Measurements from ENCODE around the gene S1PR5. TPM values are rescaled to one million over a fixed set of nuclear protein-coding genes. Genes with fewer than 3 reads are reported as not detected.
A peak's percentile ranks its signal among the peaks of the same experiment; 100 is the strongest.

Gene S1PR5
- total RNA-seq, 1 experiment from 2014 or later = 4.4 TPM

GRCh38 chr19:10554760-10555609 is 37.7 kb upstream of the S1PR5 start:
- peaks cover 23 to 61% of the 10 kb centered on the region in 2 experiments; a peak in 3 of 4 replicates for H3K36me3 ChIP-seq (ENCODE audit: control insufficient read depth in 1 of 2, insufficient read depth in 2 of 2, low read length in 2 of 2)
- POLR2A ChIA-PET = no interaction called here

More at GRCh38 chr19:10554760-10555609, 37.7 kb upstream of the S1PR5 start:
- DNase-seq (ENCODE audit: low read depth, low spot score) (no peak), ATAC-seq (no peak)
- Histone ChIP-seq H3K4me2 (ENCODE audit: low read length) (no peak overlapping the region), H3K9me3 (ENCODE audit: control insufficient read depth in 1 of 2, insufficient read depth in 1 of 2, low read depth in 1 of 2, low read length in 2 of 2) (no peaks in the 10 kb centered on the region), H3K9me2 (ENCODE audit: insufficient read depth) (no peaks in the 10 kb centered on the region), H2AFZ (ENCODE audit: low read depth, low read length, poor library complexity, severe bottlenecking) (no peak overlapping the region), H3K9ac (ENCODE audit: low read length) (no peak overlapping the region), H4K20me1 (ENCODE audit: insufficient read depth) (no peaks in the 10 kb centered on the region), H3K27me3 (ENCODE audit: insufficient read depth, low read length) (no peaks in the 10 kb centered on the region), H3K4me1 (ENCODE audit: control insufficient read depth in 1 of 2, insufficient read depth in 2 of 2, low read length in 2 of 2) (no peaks in the 10 kb centered on the region), H3K4me3 (replicated peaks in 1 of 2; ENCODE audit: low read depth in 1 of 2, low read length in 2 of 2) (no peak overlapping the region), H3K27ac (ENCODE audit: low read depth, low read length) (no peak overlapping the region), H3K79me2 (ENCODE audit: insufficient read depth, low read length) (no peaks in the 10 kb centered on the region; the same call in 1 of the 2 replicates)
- ChIA-PET RAD21 (ENCODE audit: low non-redundant PET in 1 of 2, low total read pairs in 2 of 2, uncharacterized antibody in 2 of 2, unreplicated experiment in 2 of 2) (interaction anchor here in 1 of 2 experiments (0.6 kb wide), 1 partner anchor 308 kb away, joined by 8 read pairs; no protein-coding TSS in a partner anchor), CTCF (no interaction called here)
- peak in 2 of 3 experiments; percentile 9 to 31; a peak in 3 of 6 replicates for TF ChIP-seq CTCF (IDR thresholded peaks at IDR 0.05 in 2 of 3, conservative IDR thresholded peaks at IDR 0.05 in 1 of 3; ENCODE audit: borderline replicate concordance in 1 of 3, insufficient read depth in 1 of 3, low read depth in 2 of 3, low read length in 2 of 3)
- no peak for TF ChIP-seq FOSL1 (IDR thresholded peaks at IDR 0.05; ENCODE audit: low read depth)
- no peak for TF ChIP-seq EZH2phosphoT487 (IDR thresholded peaks at IDR 0.05; ENCODE audit: borderline replicate concordance)
- BruUV-seq (replicated peaks) = no TSS peak
- intact Hi-C loops (cut with micrococcal nuclease) = no loop called here

Measured in HCT116 (cell line).